ENCODE results near the gene MKKS.

MKKS gene

GRCh38 chr20:10469599-10469998 lies 35.6 kb upstream of the MKKS start:
- H3K27ac ChIP-seq (ENCODE audit: low read depth in 2 of 2, low read length in 2 of 2) = no peak overlapping the region
- H3K9ac ChIP-seq (ENCODE audit: low read depth in 1 of 2, low read length in 2 of 2) = no peak overlapping the region
- H3K9me3 ChIP-seq (ENCODE audit: control insufficient read depth in 2 of 2, low read length in 2 of 2) = no peaks in the 10 kb centered on the region
- no peak overlapping the region for H3K4me3 ChIP-seq (ENCODE audit: low read length in 2 of 2)
- H3K4me1 ChIP-seq (ENCODE audit: control insufficient read depth in 2 of 2, insufficient read depth in 2 of 2, low read length in 2 of 2) = peaks cover 0 to 5% of the 10 kb centered on the region in 2 donors
- no peaks in the 10 kb centered on the region for H3K27me3 ChIP-seq (ENCODE audit: control insufficient read depth in 2 of 2, insufficient read depth in 2 of 2, low read length in 2 of 2)
- H3K36me3 ChIP-seq (ENCODE audit: control insufficient read depth in 2 of 2, insufficient read depth in 2 of 2, low read length in 2 of 2) = no peaks in the 10 kb centered on the region

GRCh38 chr20:10469056-10469455 lies 35.0 kb upstream of the MKKS start:
- H3K9ac ChIP-seq (ENCODE audit: low read depth in 1 of 2, low read length in 2 of 2) = no peak overlapping the region
- no peak overlapping the region for H3K4me3 ChIP-seq (ENCODE audit: low read length in 2 of 2)
- no peaks in the 10 kb centered on the region for H3K36me3 ChIP-seq (ENCODE audit: control insufficient read depth in 2 of 2, insufficient read depth in 2 of 2, low read length in 2 of 2)
- H3K9me3 ChIP-seq (ENCODE audit: control insufficient read depth in 2 of 2, low read length in 2 of 2) = no peaks in the 10 kb centered on the region
- no peak overlapping the region for H3K27ac ChIP-seq (ENCODE audit: low read depth in 2 of 2, low read length in 2 of 2)
- H3K27me3 ChIP-seq (ENCODE audit: control insufficient read depth in 2 of 2, insufficient read depth in 2 of 2, low read length in 2 of 2) = no peaks in the 10 kb centered on the region
- peaks cover 0 to 5% of the 10 kb centered on the region in 2 donors for H3K4me1 ChIP-seq (ENCODE audit: control insufficient read depth in 2 of 2, insufficient read depth in 2 of 2, low read length in 2 of 2)

GRCh38 chr20:10468340-10468845 lies 34.4 kb upstream of the MKKS start:
- no peaks in the 10 kb centered on the region for H3K27me3 ChIP-seq (ENCODE audit: control insufficient read depth in 2 of 2, insufficient read depth in 2 of 2, low read length in 2 of 2)
- no peak overlapping the region for H3K27ac ChIP-seq (ENCODE audit: low read depth in 2 of 2, low read length in 2 of 2)
- H3K9ac ChIP-seq (ENCODE audit: low read depth in 1 of 2, low read length in 2 of 2) = no peak overlapping the region
- H3K4me3 ChIP-seq (ENCODE audit: low read length in 2 of 2) = no peak overlapping the region
- no peaks in the 10 kb centered on the region for H3K36me3 ChIP-seq (ENCODE audit: control insufficient read depth in 2 of 2, insufficient read depth in 2 of 2, low read length in 2 of 2)
- no peaks in the 10 kb centered on the region for H3K9me3 ChIP-seq (ENCODE audit: control insufficient read depth in 2 of 2, low read length in 2 of 2)
- H3K4me1 ChIP-seq (ENCODE audit: control insufficient read depth in 2 of 2, insufficient read depth in 2 of 2, low read length in 2 of 2) = peaks cover 0 to 5% of the 10 kb centered on the region in 2 donors

DNA sequence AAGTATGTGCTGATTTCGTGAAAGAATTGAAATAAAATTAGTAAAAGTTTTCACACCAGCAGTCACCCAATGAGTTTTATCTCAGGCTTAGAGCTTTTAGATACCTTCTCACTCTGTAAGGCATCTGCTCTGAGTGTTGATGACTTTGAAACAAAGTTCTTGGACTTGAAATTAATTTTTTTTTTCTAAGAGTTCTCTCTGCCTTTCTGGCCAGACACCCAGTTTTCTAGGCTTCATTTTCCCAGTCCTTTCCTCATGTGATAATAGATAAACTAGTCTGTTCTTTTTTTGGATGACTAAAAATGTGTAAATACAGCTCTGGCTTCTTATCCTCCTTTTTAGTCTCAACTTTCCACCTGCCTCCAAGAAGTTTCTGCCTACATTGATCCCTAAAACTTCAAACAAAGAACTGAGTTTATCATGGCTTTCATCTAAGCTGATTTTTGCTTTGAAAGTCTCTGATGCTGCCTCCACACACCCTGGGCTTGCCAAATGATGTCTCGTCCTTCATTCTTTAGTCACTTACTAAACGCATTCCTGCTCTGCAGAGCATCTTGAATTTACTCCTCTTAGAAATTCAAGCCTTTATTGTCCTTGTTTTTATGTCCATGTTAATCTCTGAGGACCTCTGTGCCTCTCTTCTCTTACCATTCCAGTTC lies 33.8 kb upstream of the MKKS start:
- Histone ChIP-seq H3K4me1 (ENCODE audit: control insufficient read depth in 2 of 2, insufficient read depth in 2 of 2, low read length in 2 of 2) (peaks cover 0 to 5% of the 10 kb centered on the region in 2 donors), H3K27me3 (ENCODE audit: control insufficient read depth in 2 of 2, insufficient read depth in 2 of 2, low read length in 2 of 2) (no peaks in the 10 kb centered on the region), H3K4me3 (ENCODE audit: low read length in 2 of 2) (no peak overlapping the region), H3K27ac (ENCODE audit: low read depth in 2 of 2, low read length in 2 of 2) (no peak overlapping the region), H3K9ac (ENCODE audit: low read depth in 1 of 2, low read length in 2 of 2) (no peak overlapping the region), H3K9me3 (ENCODE audit: control insufficient read depth in 2 of 2, low read length in 2 of 2) (no peaks in the 10 kb centered on the region), H3K36me3 (ENCODE audit: control insufficient read depth in 2 of 2, insufficient read depth in 2 of 2, low read length in 2 of 2) (no peaks in the 10 kb centered on the region)

GRCh38 chr20:10466855-10467254 lies 32.8 kb upstream of the MKKS start:
- Histone ChIP-seq H3K27ac (ENCODE audit: low read depth in 2 of 2, low read length in 2 of 2) (no peak overlapping the region), H3K4me3 (ENCODE audit: low read length in 2 of 2) (no peak overlapping the region), H3K4me1 (ENCODE audit: control insufficient read depth in 2 of 2, insufficient read depth in 2 of 2, low read length in 2 of 2) (peaks cover 0 to 5% of the 10 kb centered on the region in 2 donors)

GRCh38 chr20:10466325-10466724 lies 32.3 kb upstream of the MKKS start:
- Histone ChIP-seq H3K9me3 (ENCODE audit: control insufficient read depth in 2 of 2, low read length in 2 of 2) (no peaks in the 10 kb centered on the region), H3K36me3 (ENCODE audit: control insufficient read depth in 2 of 2, insufficient read depth in 2 of 2, low read length in 2 of 2) (no peaks in the 10 kb centered on the region), H3K27ac (ENCODE audit: low read depth in 2 of 2, low read length in 2 of 2) (no peak overlapping the region), H3K27me3 (ENCODE audit: control insufficient read depth in 2 of 2, insufficient read depth in 2 of 2, low read length in 2 of 2) (no peaks in the 10 kb centered on the region), H3K9ac (ENCODE audit: low read depth in 1 of 2, low read length in 2 of 2) (no peak overlapping the region), H3K4me1 (ENCODE audit: control insufficient read depth in 2 of 2, insufficient read depth in 2 of 2, low read length in 2 of 2) (peaks cover 0 to 5% of the 10 kb centered on the region in 2 donors), H3K4me3 (ENCODE audit: low read length in 2 of 2) (no peak overlapping the region)

More at GRCh38 chr20:10466855-10467254, 32.8 kb upstream of the MKKS start:
- Histone ChIP-seq H3K9me3 (ENCODE audit: control insufficient read depth in 2 of 2, low read length in 2 of 2) (no peaks in the 10 kb centered on the region), H3K9ac (ENCODE audit: low read depth in 1 of 2, low read length in 2 of 2) (no peak overlapping the region), H3K27me3 (ENCODE audit: control insufficient read depth in 2 of 2, insufficient read depth in 2 of 2, low read length in 2 of 2) (no peaks in the 10 kb centered on the region), H3K36me3 (ENCODE audit: control insufficient read depth in 2 of 2, insufficient read depth in 2 of 2, low read length in 2 of 2) (no peaks in the 10 kb centered on the region)

DNA sequence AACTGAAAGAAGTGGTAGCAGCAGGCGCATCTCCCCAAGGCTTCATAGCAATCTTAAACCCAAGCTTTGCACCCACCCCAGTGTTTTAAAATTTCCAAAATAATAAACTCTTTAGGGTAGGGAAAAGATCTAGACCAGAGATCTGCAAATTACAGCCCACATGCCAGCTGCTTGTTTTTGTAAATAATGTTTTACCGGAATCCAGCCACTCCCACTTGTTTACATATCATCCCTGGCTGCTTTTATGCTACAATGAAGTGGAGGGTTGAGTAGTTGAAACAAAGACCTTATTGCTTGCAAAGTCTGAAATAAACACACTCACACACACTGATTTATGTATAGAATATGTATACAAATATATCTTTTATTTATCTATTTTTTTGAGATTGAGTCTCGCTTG lies 31.1 kb upstream of the MKKS start:
- Histone ChIP-seq H3K4me1 (ENCODE audit: control insufficient read depth in 2 of 2, insufficient read depth in 2 of 2, low read length in 2 of 2) (peaks cover 0 to 5% of the 10 kb centered on the region in 2 donors), H3K4me3 (ENCODE audit: low read length in 2 of 2) (no peak overlapping the region), H3K27ac (ENCODE audit: low read depth in 2 of 2, low read length in 2 of 2) (no peak overlapping the region), H3K27me3 (ENCODE audit: control insufficient read depth in 2 of 2, insufficient read depth in 2 of 2, low read length in 2 of 2) (no peaks in the 10 kb centered on the region), H3K36me3 (ENCODE audit: control insufficient read depth in 2 of 2, insufficient read depth in 2 of 2, low read length in 2 of 2) (no peaks in the 10 kb centered on the region), H3K9ac (ENCODE audit: low read depth in 1 of 2, low read length in 2 of 2) (no peak overlapping the region), H3K9me3 (ENCODE audit: control insufficient read depth in 2 of 2, low read length in 2 of 2) (no peaks in the 10 kb centered on the region)

GRCh38 chr20:10463622-10464021 lies 29.6 kb upstream of the MKKS start:
- Histone ChIP-seq H3K36me3 (ENCODE audit: control insufficient read depth in 2 of 2, insufficient read depth in 2 of 2, low read length in 2 of 2) (no peaks in the 10 kb centered on the region), H3K9ac (ENCODE audit: low read depth in 1 of 2, low read length in 2 of 2) (no peak overlapping the region), H3K9me3 (ENCODE audit: control insufficient read depth in 2 of 2, low read length in 2 of 2) (no peaks in the 10 kb centered on the region), H3K4me3 (ENCODE audit: low read length in 2 of 2) (no peak overlapping the region), H3K27ac (ENCODE audit: low read depth in 2 of 2, low read length in 2 of 2) (no peak overlapping the region), H3K27me3 (ENCODE audit: control insufficient read depth in 2 of 2, insufficient read depth in 2 of 2, low read length in 2 of 2) (no peaks in the 10 kb centered on the region), H3K4me1 (ENCODE audit: control insufficient read depth in 2 of 2, insufficient read depth in 2 of 2, low read length in 2 of 2) (peaks cover 0 to 5% of the 10 kb centered on the region in 2 donors)

GRCh38 chr20:10462516-10462915 lies 28.5 kb upstream of the MKKS start:
- H3K27me3 ChIP-seq (ENCODE audit: control insufficient read depth in 2 of 2, insufficient read depth in 2 of 2, low read length in 2 of 2) = no peaks in the 10 kb centered on the region
- H3K4me1 ChIP-seq (ENCODE audit: control insufficient read depth in 2 of 2, insufficient read depth in 2 of 2, low read length in 2 of 2) = no peaks in the 10 kb centered on the region
- no peaks in the 10 kb centered on the region for H3K9me3 ChIP-seq (ENCODE audit: control insufficient read depth in 2 of 2, low read length in 2 of 2)
- no peak overlapping the region for H3K9ac ChIP-seq (ENCODE audit: low read depth in 1 of 2, low read length in 2 of 2)
- H3K4me3 ChIP-seq (ENCODE audit: low read length in 2 of 2) = no peak overlapping the region
- no peaks in the 10 kb centered on the region for H3K36me3 ChIP-seq (ENCODE audit: control insufficient read depth in 2 of 2, insufficient read depth in 2 of 2, low read length in 2 of 2)
- no peak overlapping the region for H3K27ac ChIP-seq (ENCODE audit: low read depth in 2 of 2, low read length in 2 of 2)

DNA sequence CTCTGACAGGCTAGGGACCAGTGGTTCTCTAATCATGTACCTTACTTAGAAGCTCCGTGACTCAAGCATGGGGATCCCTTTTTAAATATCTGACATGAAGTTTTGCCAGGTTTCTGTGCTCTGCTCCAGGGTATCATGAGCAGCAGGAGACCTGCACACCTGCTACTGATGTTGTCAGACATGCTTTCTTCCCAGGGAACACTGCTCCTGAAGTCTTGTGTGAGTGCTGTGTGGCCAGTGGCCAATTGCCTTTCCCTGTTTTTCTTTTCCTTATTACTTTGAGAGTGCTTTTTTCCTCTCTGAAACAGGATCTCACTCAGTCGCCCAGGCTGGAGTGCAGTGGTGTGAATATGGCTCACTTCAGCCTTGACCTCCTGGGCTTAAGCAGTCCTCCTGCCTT lies 27.5 kb upstream of the MKKS start:
- Histone ChIP-seq H3K27ac (ENCODE audit: low read depth in 2 of 2, low read length in 2 of 2) (no peak overlapping the region), H3K9me3 (ENCODE audit: control insufficient read depth in 2 of 2, low read length in 2 of 2) (no peaks in the 10 kb centered on the region), H3K36me3 (ENCODE audit: control insufficient read depth in 2 of 2, insufficient read depth in 2 of 2, low read length in 2 of 2) (no peaks in the 10 kb centered on the region), H3K9ac (ENCODE audit: low read depth in 1 of 2, low read length in 2 of 2) (no peak overlapping the region), H3K27me3 (ENCODE audit: control insufficient read depth in 2 of 2, insufficient read depth in 2 of 2, low read length in 2 of 2) (no peaks in the 10 kb centered on the region), H3K4me3 (ENCODE audit: low read length in 2 of 2) (no peak overlapping the region), H3K4me1 (ENCODE audit: control insufficient read depth in 2 of 2, insufficient read depth in 2 of 2, low read length in 2 of 2) (no peaks in the 10 kb centered on the region)

All from mucosa of rectum (tissue), 2 donors.